H1 (cell line): ENCODE measurements around the gene DHRS12.

ENCODE experiments used
- ATF3 ChIP-seq: IDR thresholded peaks from 2 replicates; pipeline ENCODE4 v1.6.1; 2011; ENCODE audit warnings: low read depth, mild to moderate bottlenecking, low read length; ENCODE audit not compliant: insufficient read depth
- CTCF ChIP-seq, 3 experiments: IDR thresholded peaks; 1 replicate in 2 of 3; 2 replicates in 1 of 3; pipeline versions ENCODE4 v1.5.1 to v1.6.1; 2011; ENCODE audit warnings: low read length in 3 of 3, mild to moderate bottlenecking in 3 of 3, inconsistent platforms in 2 of 3, low read depth in 1 of 3, moderate library complexity in 1 of 3; ENCODE audit not compliant: insufficient read depth in 1 of 3; ENCODE audit errors: control extremely low read depth in 1 of 3
- EP300 ChIP-seq, 2 experiments: IDR thresholded peaks; 1 replicate in 1 of 2; 2 replicates in 1 of 2; pipeline ENCODE4 v1.6.1; 2011 to 2012; ENCODE audit warnings: low read depth in 2 of 2, low read length in 2 of 2, mild to moderate bottlenecking in 2 of 2, borderline replicate concordance in 1 of 2, inconsistent platforms in 1 of 2, moderate library complexity in 1 of 2
- EZH2 ChIP-seq: fragments of 200-600 bp; sonication (generic); IDR thresholded peaks from 2 replicates; pipeline ENCODE4 v1.7.1; 2012; ENCODE audit warnings: low read depth, mild to moderate bottlenecking, moderate library complexity, low read length, inconsistent platforms; ENCODE audit not compliant: severe bottlenecking
- FOSL1 ChIP-seq: IDR thresholded peaks from 2 replicates; pipeline ENCODE4 v1.6.1; 2011; ENCODE audit warnings: mild to moderate bottlenecking, low read depth, low read length, moderate library complexity; ENCODE audit not compliant: insufficient read depth
- KDM5A ChIP-seq: fragments of 200-600 bp; IDR thresholded peaks from 2 replicates; pipeline ENCODE4 v1.7.1; 2012; ENCODE audit warnings: mild to moderate bottlenecking, low read length, inconsistent platforms, mixed read lengths
- POLR2A ChIP-seq, 2 experiments: IDR thresholded peaks; 1 replicate in 1 of 2; 2 replicates in 1 of 2; pipeline ENCODE4 v1.6.1; 2011; ENCODE audit warnings: low read depth in 2 of 2, low read length in 2 of 2, mild to moderate bottlenecking in 2 of 2; ENCODE audit errors: control extremely low read depth in 1 of 2
- RNF2 ChIP-seq: fragments of 200-900, 300-1000 bp; sonication (generic); IDR thresholded peaks from 2 replicates; pipeline ENCODE4 v1.7.1; 2016; ENCODE audit warnings: borderline replicate concordance, low read depth, mild to moderate bottlenecking, antibody characterized with exemption, low read length; ENCODE audit not compliant: poor library complexity, severe bottlenecking; ENCODE audit errors: missing control alignments
- TCF12 ChIP-seq: IDR thresholded peaks from 2 replicates; pipeline ENCODE4 v1.6.1; 2011; ENCODE audit warnings: low read depth, mild to moderate bottlenecking, low read length

GRCh38 chr13:51769455-51770127 lies 34.4 kb downstream of the DHRS12 start:
- TF ChIP-seq KDM5A, result no peak
- no peak for TF ChIP-seq EZH2
- TF ChIP-seq CTCF (IDR thresholded peaks at IDR 0.05; ENCODE audit: control extremely low read depth in 1 of 3, insufficient read depth in 1 of 3, low read depth in 1 of 3, low read length in 3 of 3), result no peak
- TF ChIP-seq TCF12, result no peak
- no peak for TF ChIP-seq EP300 (IDR thresholded peaks at IDR 0.05; ENCODE audit: borderline replicate concordance in 1 of 2, low read depth in 2 of 2, low read length in 2 of 2)
- TF ChIP-seq POLR2A (IDR thresholded peaks at IDR 0.05; ENCODE audit: control extremely low read depth in 1 of 2, low read depth in 2 of 2, low read length in 2 of 2), result no peak
- TF ChIP-seq ATF3, result no peak
- TF ChIP-seq FOSL1, result no peak
- TF ChIP-seq RNF2, result no peak
